HG02759 (cell line): ENCODE results near the gene XXYLT1.

Experiments used
- ATAC-seq: cut with Tn5 transposase; IDR thresholded peaks from one replicate; pipeline ENCODE4 v1.9.1; 2021; ENCODE audit warnings: mild to moderate bottlenecking, moderate library complexity; ENCODE audit not compliant: unreplicated experiment

Gene XXYLT1

GRCh38 chr3:195036203-195036505 is 234.8 kb downstream of the XXYLT1 start:
- ATAC-seq: no peak

GRCh38 chr3:195035345-195036202 is 235.4 kb downstream of the XXYLT1 start:
- ATAC-seq: no peak

DNA sequence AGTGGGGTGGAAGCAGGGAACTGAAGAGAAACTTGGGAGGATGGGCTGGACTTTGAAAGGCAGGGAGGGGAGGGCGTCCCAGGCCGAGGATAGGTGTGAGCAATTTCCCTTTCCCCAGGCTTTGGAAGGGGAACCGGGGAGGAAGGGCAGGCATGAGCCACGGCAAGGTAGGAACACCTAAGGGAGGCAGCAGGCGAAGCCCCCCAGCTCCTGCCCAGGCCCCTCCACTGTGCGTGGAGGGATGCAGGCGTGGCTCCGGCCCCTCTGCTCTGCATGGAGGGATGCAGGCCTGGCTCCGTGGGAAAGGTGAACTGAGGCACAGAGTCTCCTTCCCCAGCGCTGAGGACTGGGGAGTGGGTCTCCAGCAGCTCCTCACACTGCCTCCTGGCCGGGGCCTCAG is 236.4 kb downstream of the XXYLT1 start:
- ATAC-seq: no peak

- no peak for ATAC-seq
Observed at GRCh38 chr3:195034101-195034500, 236.9 kb downstream of the XXYLT1 start.

GRCh38 chr3:195033531-195034091 is 237.3 kb downstream of the XXYLT1 start:
- no peak for ATAC-seq

DNA sequence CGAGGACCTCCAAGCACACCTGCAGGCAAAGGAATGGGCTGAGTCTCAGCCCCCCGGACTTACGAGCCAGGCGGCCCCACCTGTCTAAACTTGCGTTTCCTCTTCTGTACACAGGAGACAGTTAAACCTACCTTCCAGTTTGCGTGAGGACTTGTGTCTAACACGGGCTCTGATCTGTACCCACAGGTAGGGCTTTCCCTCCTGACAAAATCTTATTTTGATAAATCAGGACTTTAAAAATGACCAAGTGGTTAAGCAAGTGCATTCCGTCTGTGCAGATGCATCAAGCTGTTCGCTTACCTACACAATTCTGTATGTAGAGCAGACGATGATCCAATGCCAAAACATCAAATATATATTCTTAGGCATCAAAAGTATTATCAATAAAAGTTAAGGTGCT is 238.0 kb downstream of the XXYLT1 start:
- ATAC-seq: no peak

- ATAC-seq: no peak
Observed at GRCh38 chr3:195032106-195032759, 238.7 kb downstream of the XXYLT1 start.

- no peak for ATAC-seq
Observed at GRCh38 chr3:195031574-195032003, 239.4 kb downstream of the XXYLT1 start.

DNA sequence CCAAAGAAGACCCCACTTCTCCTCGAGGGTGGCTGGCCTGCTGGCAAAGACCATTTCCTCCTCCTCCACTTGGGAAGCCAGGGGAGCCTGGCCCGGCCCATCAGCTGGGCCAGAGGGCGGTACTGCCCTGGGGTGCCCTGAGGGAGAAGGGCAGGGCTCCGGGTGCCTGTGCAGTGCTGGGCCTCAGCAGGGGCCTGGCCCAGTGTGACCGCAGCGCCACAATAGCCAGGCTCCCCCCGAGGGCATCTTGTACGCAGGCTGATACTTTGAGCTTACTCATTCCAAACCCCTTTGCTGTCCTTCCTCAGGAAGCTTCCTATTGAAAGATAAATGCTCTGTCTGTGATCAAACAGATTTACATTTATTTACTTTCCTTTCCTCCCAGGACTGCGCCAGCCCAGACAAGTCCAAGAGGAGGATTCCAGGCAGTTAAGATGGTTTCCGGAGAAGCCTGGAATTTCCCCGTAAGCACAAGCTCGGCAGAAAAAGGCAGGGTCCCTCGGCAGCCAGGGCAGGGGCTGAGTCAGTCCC is 240.1 kb downstream of the XXYLT1 start:
- no peak for ATAC-seq

DNA sequence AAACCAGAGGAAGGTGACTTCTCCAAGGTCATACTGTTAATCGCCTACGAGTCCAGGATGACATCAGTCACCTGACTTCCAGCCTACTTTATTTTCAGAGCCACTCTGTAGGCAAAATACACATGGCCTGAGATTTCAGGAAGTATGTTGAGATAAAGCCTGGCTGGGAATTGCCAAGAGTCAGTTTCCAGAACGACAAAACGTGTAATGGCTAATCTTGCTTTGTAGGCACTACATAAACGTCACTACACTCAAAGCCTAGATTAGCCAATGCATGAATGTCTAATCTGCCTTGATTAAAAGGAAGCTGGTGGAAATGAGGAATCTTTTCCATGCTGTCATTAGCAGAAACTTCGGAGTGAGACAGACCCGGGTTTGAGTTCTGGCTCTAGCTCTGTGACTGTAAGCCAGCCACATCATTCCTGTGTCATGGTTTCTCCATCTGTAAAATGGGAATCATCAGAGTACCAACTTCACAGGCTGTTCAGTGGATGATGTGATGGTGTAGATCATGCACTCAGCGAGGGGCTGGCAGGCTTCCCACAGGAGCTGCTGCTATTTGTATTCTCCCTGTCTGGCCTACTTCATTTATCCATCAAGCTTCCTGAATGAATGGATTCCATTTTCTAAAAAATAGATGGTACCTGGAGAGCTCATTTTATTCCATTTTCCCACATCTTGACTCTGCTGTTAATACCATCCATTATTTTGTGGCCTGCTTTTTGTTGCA is 241.9 kb downstream of the XXYLT1 start:
- ATAC-seq: no peak

DNA sequence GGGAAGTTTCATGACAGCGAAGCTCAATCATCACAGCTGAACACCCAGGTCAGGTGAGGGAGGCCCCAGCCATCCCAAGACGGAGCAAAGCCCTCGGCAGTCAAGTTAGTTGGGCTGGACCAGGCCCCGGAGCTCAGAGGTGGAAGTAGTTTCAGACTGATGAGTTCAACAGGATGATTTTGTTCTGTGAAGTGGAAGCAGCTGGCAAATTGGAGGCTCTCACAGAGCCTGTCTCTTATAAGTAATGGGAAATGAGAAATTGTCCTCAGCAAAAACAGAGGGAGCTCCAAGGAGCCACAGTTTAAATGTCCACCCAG is 245.1 kb downstream of the XXYLT1 start:
- ATAC-seq: no peak

DNA sequence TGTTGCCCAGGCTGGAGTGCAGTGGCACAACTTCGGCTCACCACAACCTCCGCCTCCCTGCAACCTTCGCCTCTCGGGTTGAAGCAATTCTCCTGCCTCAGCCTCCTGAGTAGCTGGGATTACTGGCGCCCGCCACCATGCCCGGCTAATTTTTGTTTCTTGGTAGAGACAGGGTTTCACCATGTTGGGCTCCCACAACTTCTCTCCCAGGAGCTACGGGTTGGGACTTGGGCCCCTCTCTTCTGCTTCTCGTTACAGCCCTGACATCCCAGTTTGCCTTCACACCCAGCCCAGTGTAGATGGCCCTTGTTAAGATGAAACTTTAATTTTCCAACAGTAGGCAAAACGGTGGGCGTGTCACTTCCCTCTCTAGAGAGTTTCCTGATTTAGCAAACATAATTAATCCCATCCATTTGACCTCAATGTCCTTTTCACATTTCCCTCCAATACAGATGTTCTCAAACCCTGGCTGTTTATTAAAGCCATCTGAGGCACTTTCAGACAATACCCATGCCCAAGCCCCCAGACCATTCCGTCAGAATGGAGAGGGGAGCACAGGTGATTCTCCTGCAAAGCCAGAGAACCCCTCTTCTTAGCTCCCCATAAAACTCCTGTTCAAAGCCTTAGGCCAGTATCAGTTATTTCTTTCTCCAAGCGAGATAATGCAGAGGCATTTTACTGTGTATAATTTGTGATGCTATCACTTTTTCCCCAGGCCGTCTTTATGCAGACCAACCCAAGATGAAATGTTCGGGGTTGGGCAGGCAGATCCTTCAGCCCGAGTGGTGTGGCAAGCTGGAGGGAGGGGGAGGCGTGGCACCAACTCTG is 245.7 kb downstream of the XXYLT1 start:
- no peak for ATAC-seq

DNA sequence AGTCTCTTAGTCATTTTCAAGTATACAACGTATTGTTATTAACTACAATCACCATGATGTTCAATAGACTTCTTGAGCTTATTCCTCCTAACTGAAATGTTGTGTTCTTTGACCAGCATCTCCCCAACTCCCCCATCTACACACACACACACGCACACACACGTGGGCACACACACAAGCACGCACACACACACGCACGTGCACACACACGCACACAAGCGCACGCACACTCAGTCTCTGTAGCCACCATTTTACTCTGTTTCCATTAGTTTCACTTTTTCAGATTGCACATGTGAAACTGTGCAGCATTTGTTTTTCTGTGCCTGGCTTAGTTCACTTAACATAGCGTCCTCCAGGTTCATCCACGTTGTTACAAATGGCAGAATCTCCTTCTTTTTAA is 247.0 kb downstream of the XXYLT1 start:
- ATAC-seq: no peak

DNA sequence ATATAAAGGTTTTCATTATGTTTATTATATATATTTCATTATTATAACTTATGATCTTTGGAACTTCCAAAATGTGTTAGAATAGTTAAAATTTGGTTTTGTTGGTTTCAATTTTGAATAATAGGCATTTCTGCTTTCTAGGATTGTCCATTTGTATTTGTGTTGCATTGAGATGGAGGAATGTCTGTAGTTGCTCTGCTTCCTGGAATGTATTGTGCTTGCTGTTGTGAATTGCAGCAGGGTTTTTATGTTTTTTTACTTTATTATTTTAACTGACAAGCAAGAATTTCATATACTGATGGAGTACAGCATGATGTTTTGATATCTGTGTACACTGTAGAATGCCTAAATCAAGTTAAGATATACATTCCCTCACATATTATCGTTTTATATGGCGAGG is 247.4 kb downstream of the XXYLT1 start:
- ATAC-seq: no peak

GRCh38 chr3:195021692-195022091 is 249.3 kb downstream of the XXYLT1 start:
- no peak for ATAC-seq

GRCh38 chr3:195020921-195021320 is 250.0 kb downstream of the XXYLT1 start:
- no peak for ATAC-seq

GRCh38 chr3:195020185-195020584 is 250.8 kb downstream of the XXYLT1 start:
- no peak for ATAC-seq

GRCh38 chr3:195019335-195019734 is 251.6 kb downstream of the XXYLT1 start:
- ATAC-seq: no peak
